Putamen (tissue), 1 donor: ENCODE data around the gene OR51Q1.
A peak's percentile ranks its signal among the peaks of the same experiment; 100 is the strongest.

ENCODE experiments used
- DNase-seq: peaks from one replicate; pipeline ENCODE4 v3.0.0-alpha.2; 2016; ENCODE audit warnings: low spot score

Gene OR51Q1

GRCh38 chr11:5421811-5422210 is at the start of gene OR51Q1:
Gene OR51Q1 (plus strand): TSS chr11:5422111. CDS start chr11:5422201, 90 bp downstream.
- DNase-seq: peak; percentile 45

DNA sequence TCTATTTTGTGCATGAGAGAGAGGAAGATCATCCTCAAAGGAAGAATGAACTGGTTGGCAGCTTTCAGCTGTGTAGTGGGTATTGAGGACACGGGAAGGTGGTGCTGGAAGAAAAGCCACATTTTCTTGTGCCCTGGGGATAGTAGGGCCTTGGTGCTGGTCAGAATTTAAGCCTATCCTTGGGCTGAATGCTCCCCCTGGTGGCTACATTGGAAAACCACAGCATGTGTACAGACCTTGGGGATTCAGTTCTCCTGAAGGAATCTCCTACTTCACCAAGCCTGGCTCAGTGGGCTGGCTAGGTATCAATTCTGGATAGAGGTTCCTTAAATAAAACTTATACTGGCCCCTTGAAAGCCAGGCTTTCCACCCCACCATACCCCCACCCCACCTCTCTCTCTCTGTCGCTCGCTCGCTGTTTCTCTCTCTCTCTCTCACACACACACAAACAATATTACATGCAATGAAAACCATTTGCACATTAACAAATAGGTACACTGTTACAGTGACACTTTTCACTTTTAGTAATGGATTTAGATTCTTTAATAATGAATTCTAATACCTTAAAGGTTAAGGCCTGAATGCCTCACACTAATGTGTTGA is 41.1 kb upstream of the OR51Q1 start:
- DNase-seq: peak; percentile 11

GRCh38 chr11:5383576-5383975 is 38.3 kb upstream of the OR51Q1 start, which contains the start of gene OR51M1:
Gene OR51M1 (plus strand): TSS chr11:5383812. CDS start chr11:5389399, 5,587 bp downstream.
- no peak for DNase-seq

GRCh38 chr11:5384335-5384734 is 37.6 kb upstream of the OR51Q1 start:
- no peak for DNase-seq

DNA sequence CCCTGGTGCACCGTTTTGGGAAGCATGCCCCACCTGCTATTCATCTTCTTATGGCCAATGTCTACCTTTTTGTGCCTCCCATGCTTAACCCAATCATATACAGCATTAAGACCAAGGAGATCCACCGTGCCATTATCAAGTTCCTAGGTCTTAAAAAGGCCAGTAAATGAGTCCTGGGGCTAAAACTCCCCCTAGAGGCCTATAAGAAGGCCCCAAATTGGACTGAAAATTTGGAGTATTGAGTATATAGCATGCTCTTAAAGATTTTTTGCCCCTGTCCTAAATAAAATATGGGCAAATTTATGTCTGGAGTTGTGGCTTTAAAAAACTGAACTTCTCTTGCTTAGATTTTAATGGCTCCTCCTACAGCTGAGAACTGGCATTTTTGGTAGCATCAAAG is 31.7 kb upstream of the OR51Q1 start:
- DNase-seq: no peak

GRCh38 chr11:5394091-5394490 is 27.8 kb upstream of the OR51Q1 start:
- DNase-seq: no peak

DNA sequence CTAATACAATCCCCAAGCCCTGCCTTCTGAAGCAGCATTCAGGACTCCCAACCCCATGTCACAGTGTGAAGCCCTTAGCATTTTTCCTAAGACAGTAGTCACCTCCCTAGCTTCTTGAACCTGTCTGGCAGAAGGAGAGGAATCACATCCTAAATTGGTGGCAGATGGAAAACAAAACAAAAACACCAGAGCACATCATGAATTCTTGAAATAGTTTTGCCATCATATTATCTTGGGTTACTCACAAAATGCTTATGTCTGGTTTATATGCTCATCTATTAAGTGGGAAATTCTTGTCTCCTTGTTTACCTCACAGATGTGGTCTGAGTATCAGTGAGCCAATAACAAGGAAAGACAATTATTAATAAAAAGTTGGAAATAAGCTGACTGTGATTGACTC is 23.0 kb upstream of the OR51Q1 start:
- no peak for DNase-seq

DNA sequence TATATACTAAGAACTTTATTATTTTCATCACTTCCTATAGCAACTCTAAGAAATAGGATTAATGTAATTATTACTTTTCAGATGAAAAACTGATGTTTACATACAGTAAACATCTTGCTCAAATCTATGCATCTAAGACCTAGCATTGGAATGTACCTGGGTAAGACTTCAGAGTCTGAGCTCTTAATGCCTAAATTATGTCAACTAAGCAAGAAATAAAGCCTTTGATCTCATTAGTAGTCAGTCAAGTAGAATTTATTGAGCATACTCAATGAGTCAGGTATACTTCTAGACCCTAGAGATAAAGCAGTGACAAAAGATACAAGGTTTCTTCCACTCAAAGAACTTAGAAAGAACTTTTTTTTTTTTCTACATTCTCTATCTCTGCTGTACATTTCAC is 16.7 kb upstream of the OR51Q1 start:
- DNase-seq: no peak

- DNase-seq: no peak
Measured at GRCh38 chr11:5420993-5421392, 918 bp upstream of the OR51Q1 start.

DNA sequence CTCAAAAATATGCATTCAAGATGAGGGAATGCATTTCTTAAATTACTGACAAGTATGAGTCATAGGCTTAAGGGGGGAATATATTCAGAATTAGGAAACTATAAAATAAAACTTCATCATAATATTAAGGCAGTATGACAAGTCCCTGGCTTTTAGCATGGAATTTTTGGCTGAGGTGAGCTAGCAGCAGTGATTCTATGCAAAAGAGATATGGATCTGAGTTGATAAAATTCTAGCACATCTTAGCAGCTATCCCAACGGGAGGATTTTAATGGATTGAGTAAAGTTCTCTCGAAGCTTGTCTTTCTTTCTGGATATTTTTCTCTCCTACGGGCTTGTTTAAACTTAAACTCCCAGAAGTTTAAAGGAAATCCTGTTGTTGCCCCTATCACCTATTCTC is 1.2 kb downstream of the OR51Q1 start:
- DNase-seq: peak; percentile 25

GRCh38 chr11:5441414-5441813 is 19.5 kb downstream of the OR51Q1 start, which contains the start of gene OR51I1:
Gene OR51I1 (minus strand): TSS chr11:5441514. CDS start chr11:5441514, 0 bp downstream.
- DNase-seq: no peak

DNA sequence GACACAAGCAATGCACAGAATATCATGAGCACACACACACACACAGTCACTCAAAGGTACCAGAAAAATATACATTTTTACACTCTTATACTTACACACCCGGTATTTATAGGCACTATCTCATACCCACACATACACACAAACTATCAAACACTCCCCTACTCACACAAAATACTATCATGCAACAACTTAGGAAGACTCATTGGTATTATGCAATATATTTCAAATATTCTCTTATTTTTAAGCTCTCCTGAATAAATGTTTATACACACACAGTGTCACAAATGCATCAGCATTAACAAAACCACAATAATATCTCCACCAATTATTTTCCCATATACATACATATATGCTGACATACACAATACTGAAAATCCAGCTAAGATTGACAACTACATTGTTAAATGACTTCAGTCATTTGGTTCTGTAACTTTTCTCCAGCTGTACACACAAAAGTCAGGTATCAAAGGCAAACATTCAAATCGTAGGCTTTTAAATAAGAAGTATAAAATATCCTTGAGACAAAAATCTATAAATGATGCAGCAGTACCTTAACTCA is 22.0 kb downstream of the OR51Q1 start:
- no peak for DNase-seq

- no peak for DNase-seq
Measured at GRCh38 chr11:5449023-5449422, 27.1 kb downstream of the OR51Q1 start, which contains the start of gene OR51I2. Gene OR51I2 (plus strand): TSS chr11:5449323. CDS start chr11:5453489, 4,166 bp downstream.

- no peak for DNase-seq
Measured at GRCh38 chr11:5449432-5449831, 27.5 kb downstream of the OR51Q1 start.

- DNase-seq: no peak
Measured at GRCh38 chr11:5460983-5461621, 39.2 kb downstream of the OR51Q1 start.

DNA sequence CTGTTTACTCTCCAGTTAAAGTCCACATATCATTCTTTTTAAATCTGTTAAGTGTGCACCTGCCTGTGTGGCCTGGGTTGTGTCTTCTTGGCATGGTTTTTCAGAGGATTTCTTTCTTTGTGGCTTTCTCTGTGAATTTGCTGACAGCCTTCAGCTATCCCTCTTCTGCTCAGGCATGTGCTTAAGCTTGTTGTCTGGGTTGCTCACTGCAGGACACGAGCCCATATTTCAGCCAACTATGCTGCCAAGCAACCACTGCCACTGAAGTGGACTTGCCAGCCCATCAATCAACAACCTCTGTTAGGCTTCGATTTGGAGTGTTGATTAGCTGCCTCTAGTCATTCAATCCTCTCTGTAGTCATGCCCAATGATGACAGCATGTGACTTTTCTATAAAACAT is 45.6 kb downstream of the OR51Q1 start:
- DNase-seq: no peak
